HCT116 (cell line): ENCODE data around the gene TMC2. TPM values are rescaled to one million over a fixed set of nuclear protein-coding genes. Genes with fewer than 3 reads are reported as not detected.
"Not testable (repeated sequence)": the region's sequence is repeated elsewhere in the genome, so short reads cannot be mapped to it uniquely, and the experiment has no call there.

Experiments
- ATAC-seq: fragments of 200-7000 bp; cut with Tn5 transposase; 2 replicates; pipeline ENCODE4 v1.9.1; 2020; ENCODE audit warnings: mild to moderate bottlenecking, moderate library complexity
- BruUV-seq: library from RNA; stranded (reverse); fragments of 400-500 nt; replicated peaks from 2 replicates; lab custom pipeline; 2021; lab: Mats Ljungman, UMichigan
- CTCF ChIA-PET: fragments of 300-600 bp; sonication (Branson Sonifier 250); formaldehyde crosslinking; loops from one replicate; lab custom pipeline; 2021; ENCODE audit warnings: antibody characterized with exemption; lab: Charles Lee
- POLR2A ChIA-PET: fragments of 300-600, 350-600 bp; sonication (Branson Sonifier 250); formaldehyde crosslinking; loops from one replicate; lab custom pipeline; 2021; ENCODE audit warnings: antibody characterized with exemption; lab: Charles Lee
- RAD21 ChIA-PET, 2 experiments: fragments of 300-600 bp; sonication (Branson Sonifier 250); formaldehyde crosslinking; loops; one replicate each; lab custom pipeline; 2023; ENCODE audit warnings: low total read pairs in 2 of 2; ENCODE audit not compliant: uncharacterized antibody in 2 of 2, unreplicated experiment in 2 of 2, low non-redundant PET in 1 of 2; lab: Charles Lee
- DNase-seq: peaks from one replicate; pipeline ENCODE4 v3.0.0-alpha.2; 2010; ENCODE audit warnings: low read depth, low spot score
- H2AFZ ChIP-seq: fragments of 200-600 bp; shearing (Covaris generic), sonication (generic); 2 replicates; pipeline ENCODE4 v1.6.1; 2017; ENCODE audit warnings: low read depth, mixed run types, mixed read lengths, antibody characterized with exemption, low read length; ENCODE audit not compliant: poor library complexity, severe bottlenecking
- H3K27ac ChIP-seq: 2 replicates; pipeline ENCODE4 v1.5.1; 2012; ENCODE audit warnings: low read depth, low read length
- H3K27me3 ChIP-seq: fragments of 200-600 bp; sonication (generic); 2 replicates; pipeline ENCODE4 v1.6.1; 2016; ENCODE audit warnings: mixed run types, low read length, mixed read lengths; ENCODE audit not compliant: insufficient read depth
- H3K36me3 ChIP-seq, 2 experiments: fragments of 200-500 bp in 1 of 2; fragments of 200-600 bp in 1 of 2; sonication (Bioruptor generic) in 1 of 2; sonication (generic) in 1 of 2; 2 replicates each; pipeline versions ENCODE4 v1.5.1 to v1.6.1; 2014 to 2016; ENCODE audit warnings: low read length in 2 of 2, inconsistent platforms in 1 of 2, mixed read lengths in 1 of 2, mixed run types in 1 of 2; ENCODE audit not compliant: insufficient read depth in 2 of 2, control insufficient read depth in 1 of 2
- H3K4me1 ChIP-seq, 2 experiments: fragments of 200-600 bp in 1 of 2; sonication (generic) in 1 of 2; 2 replicates each; pipeline versions ENCODE4 v1.5.1 to v1.6.1; 2012 to 2017; ENCODE audit warnings: low read length in 2 of 2, inconsistent platforms in 1 of 2, mild to moderate bottlenecking in 1 of 2, mixed read lengths in 1 of 2, mixed run types in 1 of 2, moderate library complexity in 1 of 2; ENCODE audit not compliant: insufficient read depth in 2 of 2, control insufficient read depth in 1 of 2
- H3K4me2 ChIP-seq: fragments of 200-600 bp; sonication (generic); 2 replicates; pipeline ENCODE4 v1.6.1; 2017; ENCODE audit warnings: mixed run types, low read length, mixed read lengths
- H3K4me3 ChIP-seq, 2 experiments: fragments of 200-600 bp in 1 of 2; sonication (generic) in 1 of 2; replicated peaks in 1 of 2; 2 replicates each; pipeline ENCODE4 v1.5.1; 2011 to 2016; ENCODE audit warnings: low read length in 2 of 2, control low read depth in 1 of 2, low read depth in 1 of 2, mild to moderate bottlenecking in 1 of 2, mixed read lengths in 1 of 2, mixed run types in 1 of 2
- H3K79me2 ChIP-seq: fragments of 200-600 bp; sonication (generic); 2 replicates; pipeline ENCODE4 v1.6.1; 2017; ENCODE audit warnings: mild to moderate bottlenecking, mixed run types, low read length, moderate library complexity, mixed read lengths; ENCODE audit not compliant: insufficient read depth
- H3K9ac ChIP-seq: fragments of 200-600 bp; sonication (generic); 2 replicates; pipeline ENCODE4 v1.6.1; 2016; ENCODE audit warnings: low read length, mixed read lengths
- H3K9me2 ChIP-seq: fragments of 200-600 bp; sonication (generic), shearing (Covaris generic); 2 replicates; pipeline ENCODE4 v1.6.1; 2017; ENCODE audit warnings: mixed run types, mild to moderate bottlenecking, moderate library complexity; ENCODE audit not compliant: insufficient read depth
- H3K9me3 ChIP-seq, 2 experiments: fragments of 200-500 bp in 1 of 2; fragments of 200-600 bp in 1 of 2; sonication (Bioruptor generic) in 1 of 2; sonication (generic) in 1 of 2; 2 replicates each; pipeline ENCODE4 v1.6.1; 2014 to 2017; ENCODE audit warnings: low read length in 2 of 2, mixed read lengths in 2 of 2, inconsistent platforms in 1 of 2, low read depth in 1 of 2, mild to moderate bottlenecking in 1 of 2, mixed run types in 1 of 2, moderate library complexity in 1 of 2; ENCODE audit not compliant: control insufficient read depth in 1 of 2, insufficient read depth in 1 of 2
- H4K20me1 ChIP-seq: fragments of 200-600 bp; sonication (generic), shearing (Covaris generic); 2 replicates; pipeline ENCODE4 v1.6.1; 2017; ENCODE audit warnings: mixed run types, mild to moderate bottlenecking, moderate library complexity; ENCODE audit not compliant: insufficient read depth
- intact Hi-C: fragments of 100-400 bp; cut with micrococcal nuclease; formaldehyde crosslinking; loops from 2 replicates; pipeline ENCODE4 v1.10.0; 2022
- total RNA-seq: library from RNA; stranded (reverse); gene quantifications from one replicate; pipeline ENCODE4 v1.2.1, GENCODE V29; 2021; ENCODE audit not compliant: unreplicated experiment

The TMC2 gene
- total RNA-seq, 1 experiment from 2014 or later: not detected

GRCh38 chr20:2502808-2503384 lies 33.5 kb upstream of the TMC2 start:
- H2AFZ ChIP-seq, H3K27ac ChIP-seq, POLR2A ChIA-PET, H3K79me2 ChIP-seq, intact Hi-C loops, H3K4me3 ChIP-seq, ATAC-seq, H3K27me3 ChIP-seq, H3K9ac ChIP-seq, CTCF ChIA-PET, H3K9me2 ChIP-seq, BruUV-seq, H3K4me1 ChIP-seq, DNase-seq, H4K20me1 ChIP-seq, H3K9me3 ChIP-seq, H3K4me2 ChIP-seq, RAD21 ChIA-PET: not testable (repeated sequence)
- peaks cover 12 to 13% of the 10 kb centered on the region in 2 experiments; a peak in 3 of 4 replicates for H3K36me3 ChIP-seq

DNA sequence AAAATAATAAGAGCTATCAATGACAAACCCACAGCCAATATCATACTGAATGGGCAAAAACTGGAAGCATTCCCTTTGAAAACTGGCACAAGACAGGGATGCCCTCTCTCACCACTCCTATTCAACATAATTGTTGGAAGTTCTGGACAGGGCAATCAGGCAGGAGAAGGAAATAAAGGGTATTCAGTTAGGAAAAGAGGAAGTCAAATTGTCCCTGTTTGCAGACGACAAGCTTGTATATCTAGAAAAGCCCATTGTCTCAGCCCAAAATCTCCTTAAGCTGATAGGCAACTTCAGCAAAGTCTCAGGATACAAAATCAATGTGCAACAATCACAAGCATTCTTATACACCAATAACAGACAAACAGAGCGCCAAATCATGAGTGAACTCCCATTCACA lies 31.6 kb upstream of the TMC2 start:
- POLR2A ChIA-PET, H2AFZ ChIP-seq, BruUV-seq, H3K27me3 ChIP-seq, H3K9me3 ChIP-seq, H3K9ac ChIP-seq, H3K4me3 ChIP-seq, H3K27ac ChIP-seq, H3K9me2 ChIP-seq, H4K20me1 ChIP-seq, DNase-seq, H3K36me3 ChIP-seq, ATAC-seq, CTCF ChIA-PET, RAD21 ChIA-PET, intact Hi-C loops, H3K4me2 ChIP-seq: not testable (repeated sequence)
- peaks cover 18% of the 10 kb centered on the region for H3K79me2 ChIP-seq
- peaks cover 5 to 14% of the 10 kb centered on the region in 2 experiments; a peak in 3 of 4 replicates for H3K4me1 ChIP-seq

DNA sequence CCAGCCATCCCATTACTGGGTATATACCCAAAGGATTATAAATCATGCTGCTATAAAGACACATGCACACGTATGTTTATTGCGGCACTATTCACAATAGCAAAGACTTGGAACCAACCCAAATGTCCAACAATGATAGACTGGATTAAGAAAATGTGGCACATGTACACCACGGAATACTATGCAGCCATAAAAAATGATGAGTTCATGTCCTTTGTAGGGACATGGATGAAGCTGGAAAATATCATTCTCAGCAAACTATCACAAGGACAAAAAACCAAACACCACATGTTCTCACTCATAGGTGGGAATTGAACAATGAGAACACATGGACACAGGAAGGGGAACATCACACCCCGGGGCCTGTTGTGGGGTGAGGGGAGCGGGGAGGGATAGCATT lies 29.9 kb upstream of the TMC2 start:
- Histone ChIP-seq H3K4me1 (peaks cover 5 to 16% of the 10 kb centered on the region in 2 experiments; a peak in 3 of 4 replicates), H3K79me2 (peaks cover 18% of the 10 kb centered on the region)
- ATAC-seq, H3K9me2 ChIP-seq, H3K9ac ChIP-seq, H2AFZ ChIP-seq, H3K4me3 ChIP-seq, H3K9me3 ChIP-seq, H3K4me2 ChIP-seq, H3K36me3 ChIP-seq, H3K27me3 ChIP-seq, intact Hi-C loops, RAD21 ChIA-PET, CTCF ChIA-PET, DNase-seq, H3K27ac ChIP-seq, BruUV-seq, H4K20me1 ChIP-seq: not testable (repeated sequence)
- POLR2A ChIA-PET: interaction anchor here (1.2 kb wide), 1 partner anchor 16 kb away, joined by 3 read pairs; no protein-coding TSS in a partner anchor
